Measurements from ENCODE around the gene PSMD3. TPM values are rescaled to one million over a fixed set of nuclear protein-coding genes. Genes with fewer than 3 reads are reported as not detected.

PSMD3 gene
- total RNA-seq, 2 donors from 2014 or later, result 95.5 to 103 TPM

- no peaks in the 10 kb centered on the region for H3K27me3 Mint-ChIP-seq (ENCODE audit: low read depth)
- H3K27ac Mint-ChIP-seq, result no peak within 1 kb of the TSS
- no peaks in the 10 kb centered on the region for H3K9me3 Mint-ChIP-seq
- H3K4me3 Mint-ChIP-seq, result no peak within 1 kb of the TSS
- no peaks in the 10 kb centered on the region for H3K36me3 Mint-ChIP-seq (ENCODE audit: insufficient read depth in 2 of 2)
- peaks cover 10% of the 10 kb centered on the region for H3K4me1 Mint-ChIP-seq (ENCODE audit: low read depth)
- no peak for ATAC-seq (replicated peaks in 1 of 2)
- DNase-seq, result no peak
Measured at GRCh38 chr17:40015005-40015997, 34.7 kb downstream of the PSMD3 start, which contains the start of gene CSF3. Gene CSF3 (plus strand): TSS chr17:40015440. CDS start chr17:40015475, 35 bp downstream.

DNA sequence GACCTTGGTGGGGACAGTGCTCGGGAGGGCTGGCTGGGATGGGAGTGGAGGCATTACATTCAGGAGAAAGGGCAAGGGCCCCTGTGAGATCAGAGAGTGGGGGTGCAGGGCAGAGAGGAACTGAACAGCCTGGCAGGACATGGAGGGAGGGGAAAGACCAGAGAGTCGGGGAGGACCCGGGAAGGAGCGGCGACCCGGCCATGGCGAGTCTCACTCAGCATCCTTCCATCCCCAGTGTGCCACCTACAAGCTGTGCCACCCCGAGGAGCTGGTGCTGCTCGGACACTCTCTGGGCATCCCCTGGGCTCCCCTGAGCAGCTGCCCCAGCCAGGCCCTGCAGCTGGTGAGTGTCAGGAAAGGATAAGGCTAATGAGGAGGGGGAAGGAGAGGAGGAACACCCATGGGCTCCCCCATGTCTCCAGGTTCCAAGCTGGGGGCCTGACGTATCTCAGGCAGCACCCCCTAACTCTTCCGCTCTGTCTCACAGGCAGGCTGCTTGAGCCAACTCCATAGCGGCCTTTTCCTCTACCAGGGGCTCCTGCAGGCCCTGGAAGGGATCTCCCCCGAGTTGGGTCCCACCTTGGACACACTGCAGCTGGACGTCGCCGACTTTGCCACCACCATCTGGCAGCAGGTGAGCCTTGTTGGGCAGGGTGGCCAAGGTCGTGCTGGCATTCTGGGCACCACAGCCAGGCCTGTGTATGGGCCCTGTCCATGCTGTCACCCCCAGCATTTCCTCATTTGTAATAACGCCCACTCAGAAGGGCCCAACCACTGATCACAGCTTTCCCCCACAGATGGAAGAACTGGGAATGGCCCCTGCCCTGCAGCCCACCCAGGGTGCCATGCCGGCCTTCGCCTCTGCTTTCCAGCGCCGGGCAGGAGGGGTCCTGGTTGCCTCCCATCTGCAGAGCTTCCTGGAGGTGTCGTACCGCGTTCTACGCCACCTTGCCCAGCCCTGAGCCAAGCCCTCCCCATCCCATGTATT is 35.7 kb downstream of the PSMD3 start:
- no peaks in the 10 kb centered on the region for H3K27me3 Mint-ChIP-seq (ENCODE audit: low read depth)
- DNase-seq, result no peak
- no peaks in the 10 kb centered on the region for H3K9me3 Mint-ChIP-seq
- H3K4me3 Mint-ChIP-seq, result no peak overlapping the region
- H3K36me3 Mint-ChIP-seq (ENCODE audit: insufficient read depth in 2 of 2), result no peaks in the 10 kb centered on the region
- no peak for ATAC-seq (replicated peaks in 1 of 2)
- peaks cover 10% of the 10 kb centered on the region for H3K4me1 Mint-ChIP-seq (ENCODE audit: low read depth)
- no peak overlapping the region for H3K27ac Mint-ChIP-seq

- H3K36me3 Mint-ChIP-seq (ENCODE audit: insufficient read depth in 2 of 2), result no peaks in the 10 kb centered on the region
- no peak overlapping the region for H3K4me3 Mint-ChIP-seq
- H3K27me3 Mint-ChIP-seq (ENCODE audit: low read depth), result no peaks in the 10 kb centered on the region
- no peaks in the 10 kb centered on the region for H3K9me3 Mint-ChIP-seq
- DNase-seq, result no peak
- ATAC-seq (replicated peaks in 1 of 2), result no peak
- H3K27ac Mint-ChIP-seq, result no peak overlapping the region
- peaks cover 10% of the 10 kb centered on the region for H3K4me1 Mint-ChIP-seq (ENCODE audit: low read depth)
Measured at GRCh38 chr17:40017422-40018080, 36.9 kb downstream of the PSMD3 start.

DNA sequence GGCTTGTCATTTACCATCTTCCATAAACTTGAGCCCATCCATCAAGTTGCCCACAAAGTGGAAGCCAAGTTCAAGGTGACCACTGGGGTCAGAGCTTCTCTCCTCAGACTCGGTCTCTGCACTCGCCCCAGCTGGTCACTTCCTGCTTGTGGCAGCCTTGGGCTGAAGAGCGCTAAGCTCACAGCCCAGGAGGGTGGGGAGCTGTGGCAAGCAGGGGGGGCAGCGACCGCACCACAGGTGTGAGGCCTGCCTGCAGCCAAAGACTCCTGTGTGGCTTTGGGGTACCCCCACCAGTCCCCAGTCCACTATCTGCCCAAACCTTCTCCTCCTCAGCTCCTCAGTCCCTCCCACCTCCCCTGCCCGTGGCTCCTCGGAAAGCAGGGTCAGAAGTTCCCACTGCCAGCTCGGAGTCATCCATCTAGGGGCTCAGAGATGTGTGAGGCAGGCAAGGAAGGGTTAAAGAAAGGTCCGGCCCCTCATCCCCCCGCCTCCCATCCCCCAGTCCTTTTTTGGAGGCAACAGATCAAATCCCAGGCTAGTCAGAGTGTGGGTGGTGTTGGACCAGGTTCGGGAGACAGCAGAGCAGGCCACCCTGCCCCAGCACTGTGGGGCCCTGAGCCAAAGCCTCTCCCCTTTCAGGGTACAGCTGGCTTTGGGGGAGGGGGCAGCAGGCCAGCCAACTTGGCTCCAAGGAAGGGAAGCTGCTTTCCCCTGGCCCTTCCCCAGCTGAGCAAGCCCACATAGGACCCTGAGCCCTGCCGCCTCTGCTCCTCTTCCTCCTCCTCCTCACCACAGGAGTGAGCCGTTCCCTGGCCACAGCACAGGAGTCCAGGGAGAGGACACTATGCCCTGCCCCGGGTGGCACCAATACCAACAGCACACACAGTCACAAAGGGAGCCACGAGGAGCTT is 37.9 kb downstream of the PSMD3 start:
- ATAC-seq (replicated peaks in 1 of 2), result no peak
- no peak for DNase-seq
- H3K9me3 Mint-ChIP-seq, result no peaks in the 10 kb centered on the region
- peaks cover 6% of the 10 kb centered on the region for H3K4me1 Mint-ChIP-seq (ENCODE audit: low read depth)
- H3K4me3 Mint-ChIP-seq, result no peak overlapping the region
- no peaks in the 10 kb centered on the region for H3K36me3 Mint-ChIP-seq (ENCODE audit: insufficient read depth in 2 of 2)
- H3K27me3 Mint-ChIP-seq (ENCODE audit: low read depth), result no peaks in the 10 kb centered on the region
- H3K27ac Mint-ChIP-seq, result no peak overlapping the region

- H3K27me3 Mint-ChIP-seq (ENCODE audit: low read depth), result no peaks in the 10 kb centered on the region
- H3K4me1 Mint-ChIP-seq (ENCODE audit: low read depth), result no peaks in the 10 kb centered on the region
- no peak overlapping the region for H3K4me3 Mint-ChIP-seq
- H3K36me3 Mint-ChIP-seq (ENCODE audit: insufficient read depth in 2 of 2), result no peaks in the 10 kb centered on the region
- DNase-seq (no peak), ATAC-seq (replicated peaks in 1 of 2) (no peak)
- no peak overlapping the region for H3K27ac Mint-ChIP-seq
- no peaks in the 10 kb centered on the region for H3K9me3 Mint-ChIP-seq
Measured at GRCh38 chr17:40019140-40019991, 38.8 kb downstream of the PSMD3 start.

DNA sequence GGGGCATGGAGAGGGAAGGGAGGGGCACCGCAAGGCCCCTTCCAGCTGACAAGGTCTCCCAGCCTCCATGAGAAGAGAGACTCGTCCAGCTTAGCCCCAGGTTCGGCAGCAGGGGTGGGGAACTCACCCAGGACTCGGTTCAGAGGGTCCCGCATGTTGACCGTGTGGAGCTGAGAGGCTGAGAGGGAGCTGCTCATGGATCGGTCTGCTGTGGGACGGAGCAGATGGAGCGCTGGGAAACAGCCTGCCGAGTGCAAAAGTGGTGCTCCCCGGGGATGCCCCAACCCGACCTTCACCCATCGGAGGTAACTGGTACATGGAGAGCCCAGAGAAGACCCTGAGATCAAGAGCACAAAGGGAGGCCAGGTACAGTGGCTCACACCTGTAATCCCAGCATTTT is 39.5 kb downstream of the PSMD3 start:
- H3K9me3 Mint-ChIP-seq, result no peaks in the 10 kb centered on the region
- no peaks in the 10 kb centered on the region for H3K27me3 Mint-ChIP-seq (ENCODE audit: low read depth)
- DNase-seq (no peak), ATAC-seq (replicated peaks in 1 of 2) (no peak)
- H3K4me1 Mint-ChIP-seq (ENCODE audit: low read depth), result peaks cover under 1% of the 10 kb centered on the region
- no peak overlapping the region for H3K27ac Mint-ChIP-seq
- H3K4me3 Mint-ChIP-seq, result no peak overlapping the region
- peaks cover 0 to 3% of the 10 kb centered on the region in 2 donors for H3K36me3 Mint-ChIP-seq (ENCODE audit: insufficient read depth in 2 of 2)

- ATAC-seq (replicated peaks in 1 of 2) (no peak), DNase-seq (no peak)
- no peak overlapping the region for H3K4me3 Mint-ChIP-seq
- H3K36me3 Mint-ChIP-seq (ENCODE audit: insufficient read depth in 2 of 2), result peaks cover 4 to 12% of the 10 kb centered on the region in 2 donors
- H3K4me1 Mint-ChIP-seq (ENCODE audit: low read depth), result peaks cover 14% of the 10 kb centered on the region
- H3K27me3 Mint-ChIP-seq (ENCODE audit: low read depth), result no peaks in the 10 kb centered on the region
- no peaks in the 10 kb centered on the region for H3K9me3 Mint-ChIP-seq
- H3K27ac Mint-ChIP-seq, result no peak overlapping the region
Measured at GRCh38 chr17:40021451-40021971, 40.9 kb downstream of the PSMD3 start.

GRCh38 chr17:40022497-40022896 is 41.9 kb downstream of the PSMD3 start:
- Mint-ChIP-seq H3K36me3 (ENCODE audit: insufficient read depth in 2 of 2) (peaks cover 4 to 12% of the 10 kb centered on the region in 2 donors), H3K27me3 (ENCODE audit: low read depth) (no peaks in the 10 kb centered on the region), H3K4me3 (no peak overlapping the region), H3K27ac (no peak overlapping the region), H3K9me3 (no peaks in the 10 kb centered on the region), H3K4me1 (ENCODE audit: low read depth) (peaks cover 19% of the 10 kb centered on the region)
- no peak for DNase-seq
- no peak for ATAC-seq (replicated peaks in 1 of 2)

- ATAC-seq (replicated peaks in 1 of 2) (no peak), DNase-seq (no peak)
- Mint-ChIP-seq H3K36me3 (ENCODE audit: insufficient read depth in 2 of 2) (peaks cover 4 to 12% of the 10 kb centered on the region in 2 donors), H3K27me3 (ENCODE audit: low read depth) (no peaks in the 10 kb centered on the region), H3K4me1 (ENCODE audit: low read depth) (peaks cover 19% of the 10 kb centered on the region), H3K4me3 (no peak overlapping the region), H3K9me3 (no peaks in the 10 kb centered on the region), H3K27ac (no peak overlapping the region)
Measured at GRCh38 chr17:40022961-40023541, 42.4 kb downstream of the PSMD3 start.

GRCh38 chr17:40023590-40024292 is 43.1 kb downstream of the PSMD3 start:
- Mint-ChIP-seq H3K27me3 (ENCODE audit: low read depth) (no peaks in the 10 kb centered on the region), H3K27ac (no peak overlapping the region), H3K4me1 (ENCODE audit: low read depth) (peaks cover 19% of the 10 kb centered on the region), H3K36me3 (ENCODE audit: insufficient read depth in 2 of 2) (peaks cover 4 to 14% of the 10 kb centered on the region in 2 donors), H3K4me3 (no peak overlapping the region), H3K9me3 (no peaks in the 10 kb centered on the region)
- DNase-seq, result no peak
- no peak for ATAC-seq (replicated peaks in 1 of 2)
